ENCODE measurements around the gene POU5F1. TPM values are rescaled to one million over a fixed set of nuclear protein-coding genes. Genes with fewer than 3 reads are reported as not detected.
A peak's percentile ranks its signal among the peaks of the same experiment; 100 is the strongest.

POU5F1 gene
- total and polyA plus RNA-seq, 2 donors from 2014 or later: 7.9 to 19.9 TPM

DNA sequence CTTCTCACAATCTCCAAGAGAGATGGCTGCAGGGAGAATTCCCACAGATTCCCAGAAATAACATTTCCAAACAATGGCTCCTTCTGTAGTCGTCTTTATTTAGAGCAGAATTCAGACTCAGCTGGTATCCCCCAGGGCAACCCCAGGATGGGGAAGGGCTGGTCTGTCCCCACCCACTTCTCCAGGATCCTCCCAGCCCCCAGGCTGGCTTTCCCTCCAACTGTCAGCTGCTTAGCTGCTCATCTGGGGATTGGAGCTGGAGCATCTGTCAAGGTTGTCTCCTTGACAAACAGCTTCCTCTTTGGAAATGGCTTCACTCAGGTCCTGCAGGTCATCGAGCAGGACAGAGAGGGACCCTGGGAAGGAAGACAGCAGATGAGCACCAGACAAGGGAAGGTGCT is 28.1 kb downstream of the POU5F1 start:
- Histone ChIP-seq H3K4me3 (ENCODE audit: low read length in 3 of 3) (no peak overlapping the region), H3K9ac (ENCODE audit: low read length in 3 of 3) (no peak overlapping the region), H3K27me3 (ENCODE audit: control insufficient read depth, insufficient read depth, low read length) (no peaks in the 10 kb centered on the region), H3K27ac (ENCODE audit: low read depth in 2 of 2, low read length in 2 of 2) (peak overlapping the region in 1 of 2 donors; percentile 23), H3K9me3 (ENCODE audit: control insufficient read depth in 2 of 3, insufficient read depth in 1 of 3, low read length in 3 of 3) (no peaks in the 10 kb centered on the region), H3K4me1 (ENCODE audit: control insufficient read depth in 2 of 3, insufficient read depth in 2 of 3, low read depth in 1 of 3, low read length in 3 of 3) (peaks cover 0 to 6% (median 3%) of the 10 kb centered on the region in 3 donors), H3K36me3 (ENCODE audit: control insufficient read depth in 2 of 3, insufficient read depth in 3 of 3, low read length in 3 of 3) (peaks cover 0 to 3% (median 2%) of the 10 kb centered on the region in 3 donors)
- FAIRE-seq (no peak), DNase-seq (no peak)
- intact Hi-C loops (cut with DNase I): no loop called here
- TF ChIP-seq CTCF (IDR thresholded peaks at IDR 0.05; ENCODE audit: borderline replicate concordance, extremely low read depth, insufficient read depth): no peak

DNA sequence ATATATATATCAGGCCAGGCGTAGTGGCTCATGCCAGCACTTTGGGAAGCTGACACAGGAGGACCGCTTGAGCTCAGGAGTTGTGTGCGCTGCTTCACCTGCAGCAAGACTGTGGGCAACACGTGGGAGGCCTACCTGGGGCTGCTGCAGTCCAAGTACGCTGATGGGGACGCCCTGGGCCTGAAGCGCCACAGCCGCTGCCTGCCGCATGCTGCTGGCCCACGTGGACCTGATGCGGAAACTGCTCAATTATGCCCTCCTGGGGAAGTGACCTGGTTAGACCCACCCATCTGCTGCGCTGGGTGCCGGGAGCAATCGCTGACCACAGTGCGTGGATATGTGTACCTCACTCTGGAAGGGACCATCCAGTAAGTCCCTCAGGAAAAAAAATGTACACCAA is 29.8 kb downstream of the POU5F1 start:
- no peak for DNase-seq

GRCh38 chr6:31139599-31139998 is 30.9 kb downstream of the POU5F1 start:
- H3K9ac ChIP-seq (ENCODE audit: low read length in 3 of 3): no peak overlapping the region
- H3K36me3 ChIP-seq (ENCODE audit: control insufficient read depth in 2 of 3, insufficient read depth in 3 of 3, low read length in 3 of 3): peaks cover 0 to 3% (median 2%) of the 10 kb centered on the region in 3 donors
- no peak for TF ChIP-seq CTCF (IDR thresholded peaks at IDR 0.05; ENCODE audit: borderline replicate concordance, extremely low read depth, insufficient read depth)
- no peaks in the 10 kb centered on the region for H3K27me3 ChIP-seq (ENCODE audit: control insufficient read depth, insufficient read depth, low read length)
- FAIRE-seq (no peak), DNase-seq (peak in 2 of 5 donors; percentile 24 to 51)
- no peak overlapping the region for H3K4me3 ChIP-seq (ENCODE audit: low read length in 3 of 3)
- no peaks in the 10 kb centered on the region for H3K9me3 ChIP-seq (ENCODE audit: control insufficient read depth in 2 of 3, insufficient read depth in 1 of 3, low read length in 3 of 3)
- intact Hi-C loops (cut with DNase I): loop anchor here (5.0 kb wide), 1 partner anchor 53 kb away; no protein-coding TSS in a partner anchor
- H3K4me1 ChIP-seq (ENCODE audit: control insufficient read depth in 2 of 3, insufficient read depth in 2 of 3, low read depth in 1 of 3, low read length in 3 of 3): peaks cover 0 to 6% (median 3%) of the 10 kb centered on the region in 3 donors
- no peak overlapping the region for H3K27ac ChIP-seq (ENCODE audit: low read depth in 2 of 2, low read length in 2 of 2)

More for the DNA sequence above, 29.8 kb downstream of the POU5F1 start:
- Histone ChIP-seq H3K9ac (ENCODE audit: low read length in 3 of 3) (no peak overlapping the region), H3K9me3 (ENCODE audit: control insufficient read depth in 2 of 3, insufficient read depth in 1 of 3, low read length in 3 of 3) (no peaks in the 10 kb centered on the region), H3K27me3 (ENCODE audit: control insufficient read depth, insufficient read depth, low read length) (no peaks in the 10 kb centered on the region), H3K4me1 (ENCODE audit: control insufficient read depth in 2 of 3, insufficient read depth in 2 of 3, low read depth in 1 of 3, low read length in 3 of 3) (peaks cover 0 to 6% (median 3%) of the 10 kb centered on the region in 3 donors), H3K27ac (ENCODE audit: low read depth in 2 of 2, low read length in 2 of 2) (no peak overlapping the region), H3K4me3 (ENCODE audit: low read length in 3 of 3) (no peak overlapping the region), H3K36me3 (ENCODE audit: control insufficient read depth in 2 of 3, insufficient read depth in 3 of 3, low read length in 3 of 3) (peaks cover 0 to 3% (median 2%) of the 10 kb centered on the region in 3 donors)
- FAIRE-seq: no peak
- intact Hi-C loops (cut with DNase I): no loop called here
- no peak for TF ChIP-seq CTCF (IDR thresholded peaks at IDR 0.05; ENCODE audit: borderline replicate concordance, extremely low read depth, insufficient read depth)

DNA sequence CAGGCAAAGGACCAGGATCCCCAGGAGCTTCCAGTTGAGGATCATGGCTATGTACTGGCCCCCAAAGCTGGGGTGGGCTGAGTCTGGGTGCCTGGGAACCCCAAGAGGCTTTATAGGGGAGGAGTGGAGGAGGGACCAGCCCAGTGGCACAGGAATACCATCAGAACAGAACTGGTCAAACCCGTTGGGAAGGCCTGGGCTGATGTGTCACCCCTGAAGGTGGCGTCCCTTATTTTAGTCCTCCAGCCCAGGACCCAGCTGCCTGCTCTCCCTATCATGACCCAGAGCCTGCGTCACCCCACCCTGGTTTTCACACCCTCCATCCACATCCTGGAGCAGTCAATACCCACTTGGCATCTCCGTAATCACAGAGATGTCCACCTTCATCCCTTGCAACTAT is 31.5 kb downstream of the POU5F1 start, which contains the start of gene PSORS1C2:
PSORS1C2 (minus strand) TSS at position 85 of the 400 bp plus-strand sequence; CDS start at position 45, 40 bp downstream.
- H3K27ac ChIP-seq (ENCODE audit: low read depth in 2 of 2, low read length in 2 of 2): no peak within 1 kb of the TSS
- no peak within 1 kb of the TSS for H3K4me3 ChIP-seq (ENCODE audit: low read length in 3 of 3)
- no peaks in the 10 kb centered on the region for H3K9me3 ChIP-seq (ENCODE audit: control insufficient read depth in 2 of 3, insufficient read depth in 1 of 3, low read length in 3 of 3)
- peaks cover 0 to 3% (median 2%) of the 10 kb centered on the region in 3 donors for H3K36me3 ChIP-seq (ENCODE audit: control insufficient read depth in 2 of 3, insufficient read depth in 3 of 3, low read length in 3 of 3)
- TF ChIP-seq CTCF (IDR thresholded peaks at IDR 0.05; ENCODE audit: borderline replicate concordance, extremely low read depth, insufficient read depth): no peak
- DNase-seq (no peak), FAIRE-seq (no peak)
- H3K9ac ChIP-seq (ENCODE audit: low read length in 3 of 3): no peak within 1 kb of the TSS
- intact Hi-C loops (cut with DNase I): loop anchor here (5.0 kb wide), 1 partner anchor 53 kb away; no protein-coding TSS in a partner anchor
- H3K4me1 ChIP-seq (ENCODE audit: control insufficient read depth in 2 of 3, insufficient read depth in 2 of 3, low read depth in 1 of 3, low read length in 3 of 3): peaks cover 0 to 6% (median 3%) of the 10 kb centered on the region in 3 donors
- H3K27me3 ChIP-seq (ENCODE audit: control insufficient read depth, insufficient read depth, low read length): no peaks in the 10 kb centered on the region

Data from kidney (tissue), 14 donors.